Peyer's patch (tissue), 4 donors: ENCODE results near the gene PDE11A.

Experiments
- POLR2A ChIP-seq, 2 donors: fragments of 450-650 bp; IDR thresholded peaks; one replicate each; pipeline ENCODE4 v1.5.1; 2017; ENCODE audit warnings: antibody characterized with exemption in 2 of 2, mild to moderate bottlenecking in 2 of 2, moderate library complexity in 2 of 2
- TF ChIP-seq, protein P1 (sequence below), 6 experiments: fragments of 450-650 bp in 4 of 6; fragments of 200-600 bp in 2 of 6; sonication (generic) in 1 of 6; IDR thresholded peaks; one replicate each; pipeline ENCODE4 v1.5.1; 2017 to 2019; ENCODE audit warnings: antibody characterized with exemption in 6 of 6, mild to moderate bottlenecking in 3 of 6, moderate library complexity in 1 of 6

DNA sequence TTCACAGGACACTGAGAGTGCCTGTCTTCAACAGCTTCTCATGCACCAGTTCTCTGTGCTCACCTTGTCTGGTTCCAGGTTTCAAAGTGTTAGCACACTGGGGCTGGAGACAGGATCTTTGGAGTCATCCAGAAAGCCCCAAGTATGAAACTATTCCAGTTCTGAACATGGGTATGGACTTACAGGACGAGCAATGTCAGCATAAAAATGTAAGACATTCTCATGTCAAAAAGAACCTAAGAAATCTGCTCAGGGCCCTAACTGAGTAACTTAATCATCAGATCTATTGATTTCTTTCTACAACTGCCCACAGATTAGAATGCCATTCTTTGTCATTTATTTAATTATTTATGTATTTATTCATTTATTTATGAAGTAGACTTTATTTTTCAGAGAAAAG is 495.5 kb downstream of the PDE11A start:
- TF ChIP-seq, protein P1, sequence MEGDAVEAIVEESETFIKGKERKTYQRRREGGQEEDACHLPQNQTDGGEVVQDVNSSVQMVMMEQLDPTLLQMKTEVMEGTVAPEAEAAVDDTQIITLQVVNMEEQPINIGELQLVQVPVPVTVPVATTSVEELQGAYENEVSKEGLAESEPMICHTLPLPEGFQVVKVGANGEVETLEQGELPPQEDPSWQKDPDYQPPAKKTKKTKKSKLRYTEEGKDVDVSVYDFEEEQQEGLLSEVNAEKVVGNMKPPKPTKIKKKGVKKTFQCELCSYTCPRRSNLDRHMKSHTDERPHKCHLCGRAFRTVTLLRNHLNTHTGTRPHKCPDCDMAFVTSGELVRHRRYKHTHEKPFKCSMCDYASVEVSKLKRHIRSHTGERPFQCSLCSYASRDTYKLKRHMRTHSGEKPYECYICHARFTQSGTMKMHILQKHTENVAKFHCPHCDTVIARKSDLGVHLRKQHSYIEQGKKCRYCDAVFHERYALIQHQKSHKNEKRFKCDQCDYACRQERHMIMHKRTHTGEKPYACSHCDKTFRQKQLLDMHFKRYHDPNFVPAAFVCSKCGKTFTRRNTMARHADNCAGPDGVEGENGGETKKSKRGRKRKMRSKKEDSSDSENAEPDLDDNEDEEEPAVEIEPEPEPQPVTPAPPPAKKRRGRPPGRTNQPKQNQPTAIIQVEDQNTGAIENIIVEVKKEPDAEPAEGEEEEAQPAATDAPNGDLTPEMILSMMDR (IDR thresholded peaks at IDR 0.05) = no peak
- no peak for TF ChIP-seq POLR2A (IDR thresholded peaks at IDR 0.05)
